Epithelial cell of proximal tubule (primary cell): ENCODE results near the gene FSTL4. TPM values are rescaled to one million over a fixed set of nuclear protein-coding genes. Genes with fewer than 3 reads are reported as not detected.

Experiments
- DNase-seq: peaks from one replicate; pipeline ENCODE4 v3.0.0-alpha.2; 2011; ENCODE audit warnings: low read depth
- H3K4me3 ChIP-seq: 2 replicates; pipeline ENCODE4 v1.5.1; 2011; ENCODE audit warnings: low read depth, mild to moderate bottlenecking, low read length
- total RNA-seq: library from RNA; depleted of rRNA; stranded (reverse); fragments of >200 nt; gene quantifications from 2 replicates; pipeline ENCODE4 v1.2.3, GENCODE V29; 2015
- TF ChIP-seq, protein P1 (sequence below): conservative IDR thresholded peaks from 2 replicates; pipeline ENCODE4 v1.5.1; 2012; ENCODE audit warnings: low read depth, mild to moderate bottlenecking, low read length

Gene FSTL4
- total RNA-seq, 1 donor from 2014 or later: not detected

DNA sequence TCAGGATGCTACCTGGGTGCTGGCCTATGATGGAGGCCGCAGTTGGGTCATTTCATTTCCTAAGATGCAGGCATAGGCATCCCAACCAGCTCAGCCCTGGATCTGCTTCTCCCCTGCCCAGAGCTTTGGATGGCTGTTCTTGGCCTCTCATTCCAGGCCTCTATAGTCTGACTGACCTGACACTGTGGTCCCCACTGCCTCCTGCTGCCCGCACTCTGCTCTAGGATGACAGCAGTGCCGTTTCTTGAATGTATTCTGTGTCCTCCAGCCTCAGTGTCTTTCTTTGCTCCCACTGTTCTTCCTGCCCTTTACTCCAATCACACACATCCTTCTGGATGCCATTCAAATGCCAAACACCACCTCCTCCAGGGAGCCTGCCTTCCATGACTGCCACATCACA lies 324.8 kb downstream of the FSTL4 start:
- H3K4me3 ChIP-seq: no peak overlapping the region
- TF ChIP-seq, protein P1, sequence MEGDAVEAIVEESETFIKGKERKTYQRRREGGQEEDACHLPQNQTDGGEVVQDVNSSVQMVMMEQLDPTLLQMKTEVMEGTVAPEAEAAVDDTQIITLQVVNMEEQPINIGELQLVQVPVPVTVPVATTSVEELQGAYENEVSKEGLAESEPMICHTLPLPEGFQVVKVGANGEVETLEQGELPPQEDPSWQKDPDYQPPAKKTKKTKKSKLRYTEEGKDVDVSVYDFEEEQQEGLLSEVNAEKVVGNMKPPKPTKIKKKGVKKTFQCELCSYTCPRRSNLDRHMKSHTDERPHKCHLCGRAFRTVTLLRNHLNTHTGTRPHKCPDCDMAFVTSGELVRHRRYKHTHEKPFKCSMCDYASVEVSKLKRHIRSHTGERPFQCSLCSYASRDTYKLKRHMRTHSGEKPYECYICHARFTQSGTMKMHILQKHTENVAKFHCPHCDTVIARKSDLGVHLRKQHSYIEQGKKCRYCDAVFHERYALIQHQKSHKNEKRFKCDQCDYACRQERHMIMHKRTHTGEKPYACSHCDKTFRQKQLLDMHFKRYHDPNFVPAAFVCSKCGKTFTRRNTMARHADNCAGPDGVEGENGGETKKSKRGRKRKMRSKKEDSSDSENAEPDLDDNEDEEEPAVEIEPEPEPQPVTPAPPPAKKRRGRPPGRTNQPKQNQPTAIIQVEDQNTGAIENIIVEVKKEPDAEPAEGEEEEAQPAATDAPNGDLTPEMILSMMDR: peak; percentile 67
- no peak for DNase-seq

DNA sequence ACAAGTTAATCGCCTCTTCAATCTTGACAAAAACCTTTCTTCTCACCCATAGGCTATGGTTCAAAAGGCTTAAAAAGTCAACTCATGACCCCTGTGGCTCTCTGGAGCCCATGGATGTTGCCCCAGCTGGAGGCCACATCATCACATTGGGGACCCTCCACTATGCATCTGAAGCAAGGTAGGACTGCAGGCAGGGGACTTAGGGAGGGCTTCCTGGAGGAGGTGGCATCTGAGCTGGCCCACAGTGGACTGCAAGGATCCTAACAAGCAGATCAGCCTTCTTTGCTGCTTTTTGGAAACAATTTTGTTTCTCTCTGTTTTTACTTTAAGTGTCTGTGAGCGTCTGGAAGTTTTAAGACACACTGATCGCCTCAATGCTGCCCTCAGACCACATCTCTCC lies 325.9 kb downstream of the FSTL4 start:
- H3K4me3 ChIP-seq: no peak overlapping the region
- DNase-seq: no peak
- TF ChIP-seq, protein P1: no peak

DNA sequence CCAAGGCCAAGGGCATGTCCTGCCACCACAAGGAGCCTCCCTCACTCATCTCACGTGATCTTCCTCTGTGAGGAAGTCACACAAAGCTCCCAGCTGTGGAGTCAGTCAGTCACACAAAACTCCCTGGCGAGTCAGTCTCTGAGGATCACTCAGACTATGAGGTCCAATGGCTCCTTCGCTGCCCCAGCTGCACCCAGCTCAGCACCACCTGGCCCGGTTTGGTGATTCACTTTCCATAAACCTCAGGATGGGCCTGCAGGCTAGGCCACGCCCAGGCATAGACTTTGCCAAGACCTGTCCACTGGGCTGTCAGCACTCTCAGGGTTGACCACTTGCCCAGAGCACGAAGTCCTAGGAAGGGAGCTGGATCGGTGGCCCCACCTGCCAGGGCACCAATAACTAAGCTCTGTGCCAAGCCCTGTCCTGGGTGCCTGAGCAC lies 326.7 kb downstream of the FSTL4 start:
- peak; percentile 42 for DNase-seq
- H3K4me3 ChIP-seq: no peak overlapping the region
- TF ChIP-seq, protein P1: no peak

DNA sequence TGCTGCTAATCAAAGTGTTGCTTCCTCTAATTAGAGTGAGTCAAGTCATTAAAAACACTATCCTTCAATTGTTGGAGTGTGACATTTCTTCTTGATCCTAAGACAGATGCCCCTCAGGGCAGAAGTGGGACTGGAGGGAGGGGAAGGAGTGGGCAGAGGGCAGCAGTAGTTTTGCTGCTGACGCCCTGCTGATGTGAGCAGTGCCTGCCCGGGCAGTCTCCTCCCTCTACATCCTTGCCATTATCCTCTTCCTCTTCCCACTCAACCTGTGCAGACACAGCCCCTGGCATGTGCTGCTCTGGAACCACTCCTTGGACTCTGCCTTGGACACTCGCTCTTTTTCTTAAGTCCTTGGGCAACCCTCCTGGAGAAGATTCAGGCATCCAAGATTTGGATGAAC lies 328.0 kb downstream of the FSTL4 start:
- H3K4me3 ChIP-seq: no peak overlapping the region
- TF ChIP-seq, protein P1: no peak
- DNase-seq: no peak

DNA sequence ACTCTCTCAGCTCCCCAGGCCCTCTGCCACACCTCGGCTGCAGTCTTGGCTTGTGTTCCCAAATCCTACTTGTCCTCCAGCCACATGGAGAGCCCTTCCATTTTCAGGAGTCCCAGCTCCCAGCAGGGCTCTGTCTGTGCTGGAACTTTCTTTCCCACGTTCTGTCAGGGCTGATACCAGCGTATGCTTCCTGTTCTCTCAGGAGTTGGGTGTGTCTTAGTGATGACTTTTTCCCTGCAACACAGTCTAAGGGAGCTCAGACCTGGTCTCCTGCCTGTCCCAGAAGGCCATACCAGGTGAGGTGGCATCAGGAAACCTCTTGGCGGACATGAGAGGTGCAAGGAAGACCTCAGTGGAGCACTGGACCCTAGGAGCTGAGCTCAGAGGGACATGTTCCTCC lies 334.0 kb downstream of the FSTL4 start:
- TF ChIP-seq, protein P1: no peak
- DNase-seq: no peak
- H3K4me3 ChIP-seq: no peak overlapping the region

DNA sequence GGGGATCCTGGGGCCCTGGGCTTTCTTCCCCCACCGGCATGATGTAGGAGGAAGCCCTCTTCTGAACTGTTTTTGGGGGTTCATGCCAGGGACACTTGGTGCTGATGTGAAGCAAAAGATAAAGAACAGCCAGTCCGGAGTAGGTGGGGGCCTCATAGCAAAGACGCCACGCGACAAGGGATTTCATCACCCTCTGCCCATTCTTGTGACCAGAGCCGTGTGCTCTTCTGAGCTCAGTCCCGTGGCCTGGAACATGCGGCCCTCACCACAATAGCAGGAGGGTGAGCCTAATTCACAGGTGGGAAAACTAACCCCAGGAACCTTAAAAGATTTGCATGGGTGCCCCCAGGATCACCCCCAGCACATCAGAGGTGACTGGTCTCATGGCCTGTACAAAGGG lies 334.6 kb downstream of the FSTL4 start:
- TF ChIP-seq, protein P1: no peak
- no peak overlapping the region for H3K4me3 ChIP-seq
- no peak for DNase-seq

DNA sequence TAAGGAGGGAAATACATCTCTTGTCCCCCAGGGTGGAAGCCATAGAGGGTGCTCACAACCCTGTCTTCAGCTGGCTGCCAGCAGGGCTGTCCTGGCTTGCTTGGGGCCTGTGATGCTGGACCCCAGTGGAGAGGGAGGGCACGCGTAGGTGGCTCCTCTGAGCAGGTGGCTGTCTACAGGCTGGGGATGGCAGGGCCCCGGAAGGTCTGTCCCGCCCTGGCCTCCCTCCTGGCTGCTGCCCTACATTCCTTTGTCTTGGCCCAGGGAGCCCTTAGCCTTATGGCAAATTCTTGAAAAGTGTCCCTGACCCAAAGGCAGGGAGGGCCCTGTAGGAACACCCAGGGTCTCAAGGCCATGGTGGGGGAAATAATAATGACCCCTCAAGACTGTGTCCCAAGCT lies 336.2 kb downstream of the FSTL4 start:
- TF ChIP-seq, protein P1: no peak
- no peak for DNase-seq
- H3K4me3 ChIP-seq: no peak overlapping the region
